T-cell (primary cell): ENCODE results near the gene ZKSCAN4. TPM values are rescaled to one million over a fixed set of nuclear protein-coding genes. Genes with fewer than 3 reads are reported as not detected.
A peak's percentile ranks its signal among the peaks of the same experiment; 100 is the strongest.

Experiments
- ATAC-seq, 4 experiments: fragments of 200-7000 bp in 3 of 4; fragments of 150-1000 bp in 1 of 4; cut with Tn5 transposase; replicated peaks in 1 of 4; 1 replicate in 3 of 4; 2 replicates in 1 of 4; pipeline ENCODE4 v1.10.0; 2021; ENCODE audit warnings: moderate library complexity in 3 of 4, mild to moderate bottlenecking in 2 of 4, moderate number of reproducible peaks in 1 of 4
- CTCF ChIA-PET, 2 donors: fragments of 300-600 bp; sonication (Branson Sonifier 250); formaldehyde crosslinking; loops; one replicate each; lab custom pipeline; 2022; ENCODE audit warnings: antibody characterized with exemption in 2 of 2; lab: Charles Lee
- POLR2A ChIA-PET, 2 donors: fragments of 300-600 bp; sonication (Branson Sonifier 250); formaldehyde crosslinking; loops; one replicate each; lab custom pipeline; 2022; ENCODE audit warnings: antibody characterized with exemption in 2 of 2; lab: Charles Lee
- DNase-seq, 35 experiments: peaks; one replicate each; pipeline versions ENCODE4 v3.0.0 to v3.0.0-alpha.2; 2013 to 2023
- H3K27ac ChIP-seq: one replicate; pipeline ENCODE4 v1.5.1; 2013; ENCODE audit warnings: low read length
- H3K27me3 ChIP-seq, 2 experiments: replicated peaks in 1 of 2; 1 replicate in 1 of 2; 2 replicates in 1 of 2; pipeline versions ENCODE4 v1.6.1 to v1.7.0; 2013; ENCODE audit warnings: low read length in 1 of 2, mixed read lengths in 1 of 2; ENCODE audit not compliant: control insufficient read depth in 2 of 2, insufficient read depth in 2 of 2; ENCODE audit errors: extremely low read depth in 1 of 2
- H3K36me3 ChIP-seq, 2 donors: 1 replicate in 1 of 2; 2 replicates in 1 of 2; pipeline versions ENCODE4 v1.6.1 to v1.7.0; 2013; ENCODE audit warnings: low read length in 1 of 2; ENCODE audit not compliant: control insufficient read depth in 2 of 2, insufficient read depth in 1 of 2; ENCODE audit errors: extremely low read depth in 1 of 2
- H3K4me1 ChIP-seq, 2 experiments: 1 replicate in 1 of 2; 2 replicates in 1 of 2; pipeline versions ENCODE4 v1.6.1 to v1.7.0; 2013; ENCODE audit warnings: low read length in 2 of 2, mixed read lengths in 1 of 2; ENCODE audit not compliant: insufficient read depth in 2 of 2, control insufficient read depth in 1 of 2; ENCODE audit errors: extremely low read depth in 1 of 2
- H3K4me3 ChIP-seq, 2 donors: 1 replicate in 1 of 2; 2 replicates in 1 of 2; pipeline versions ENCODE4 v1.5.1 to v1.7.0; 2013; ENCODE audit warnings: mild to moderate bottlenecking in 2 of 2, low read length in 1 of 2, moderate library complexity in 1 of 2; ENCODE audit not compliant: control insufficient read depth in 1 of 2; ENCODE audit errors: extremely low read depth in 1 of 2
- H3K9me3 ChIP-seq: 2 replicates; pipeline ENCODE4 v1.7.0; 2013
- H3K27ac Mint-ChIP-seq, 2 donors: one replicate each; pipeline ENCODE4 v1.8.0; 2020 to 2021; ENCODE audit warnings: mild to moderate bottlenecking in 2 of 2, mixed read lengths in 2 of 2
- H3K27me3 Mint-ChIP-seq, 2 donors: one replicate each; pipeline ENCODE4 v1.8.0; 2021 to 2022; ENCODE audit warnings: mixed read lengths in 2 of 2
- H3K36me3 Mint-ChIP-seq: one replicate; pipeline ENCODE4 v1.8.0; 2021; ENCODE audit warnings: mixed read lengths
- H3K4me1 Mint-ChIP-seq, 3 donors: one replicate each; pipeline ENCODE4 v1.8.0; 2020 to 2022; ENCODE audit warnings: mixed read lengths in 3 of 3, mild to moderate bottlenecking in 1 of 3
- H3K4me3 Mint-ChIP-seq, 3 donors: one replicate each; pipeline ENCODE4 v1.8.0; 2020 to 2022; ENCODE audit warnings: mild to moderate bottlenecking in 3 of 3, mixed read lengths in 3 of 3, moderate library complexity in 3 of 3
- H3K9me3 Mint-ChIP-seq, 3 donors: one replicate each; pipeline ENCODE4 v1.8.0; 2020 to 2022; ENCODE audit warnings: mixed read lengths in 3 of 3
- WGBS: methylation state at CpG from one replicate; pipeline ENCODE4 v1.1.5; 2013; ENCODE audit warnings: missing lambda C conversion rate; ENCODE audit not compliant: insufficient coverage; 5-methylcytosine and 5-hydroxymethylcytosine counted together
- total RNA-seq, 35 experiments: library from RNA in 6 of 35; stranded (reverse) in 6 of 35; fragments of 120-200 nt in 1 of 35; gene quantifications; one replicate each; pipeline versions ENCODE4 v1.2.1 to v1.2.4 and lab custom pipeline; 2013 to 2026

The ZKSCAN4 gene
- total RNA-seq, 5 donors from 2014 or later (not counting 1 experiment from before 2014, with no cell fraction given), result 2.9 to 12.4 (median 10.1) TPM

GRCh38 chr6:28258877-28259777 lies 7.1 kb upstream of the ZKSCAN4 start, which contains the start of gene NKAPL:
TSS of gene NKAPL (plus strand) at chr6:28259297. CDS start at chr6:28259372, 75 bp downstream.
- H3K27me3 ChIP-seq, result peaks cover 0 to 17% of the 10 kb centered on the region in 2 experiments
- peak in 33 of 35 experiments; percentile 10 to 61 (median 45) for DNase-seq
- WGBS, result 74% methylated on average over 51 of the region's 58 CpGs
- peak within 1 kb of the TSS in 1 of 2 donors; percentile 45 for H3K4me3 ChIP-seq
- peak within 1 kb of the TSS; percentile 39 to 58 for H3K27ac Mint-ChIP-seq
- H3K4me1 ChIP-seq, result peaks cover under 1 to 6% of the 10 kb centered on the region in 2 experiments
- peaks cover 0 to 5% (median 3%) of the 10 kb centered on the region in 3 donors for H3K9me3 Mint-ChIP-seq
- no peak within 1 kb of the TSS for H3K27ac ChIP-seq
- H3K4me3 Mint-ChIP-seq, result peak within 1 kb of the TSS; percentile 34 to 50 (median 36)
- H3K4me1 Mint-ChIP-seq, result peaks cover 0 to 10% (median 10%) of the 10 kb centered on the region in 3 donors
- peaks cover 7% of the 10 kb centered on the region for H3K36me3 Mint-ChIP-seq
- no peaks in the 10 kb centered on the region for H3K9me3 ChIP-seq
- H3K36me3 ChIP-seq, result no peaks in the 10 kb centered on the region
- ATAC-seq, result peak in 3 of 4 experiments; percentile 62 to 85 (median 68)
- CTCF ChIA-PET, result interaction anchor here in 1 of 2 donors (1.2 kb wide), 1 partner anchor 8 kb away, joined by 4 read pairs; the partner anchor contains the start of gene ZSCAN26
- POLR2A ChIA-PET, result no interaction called here
- H3K27me3 Mint-ChIP-seq, result peaks cover 8 to 10% of the 10 kb centered on the region in 2 donors

DNA sequence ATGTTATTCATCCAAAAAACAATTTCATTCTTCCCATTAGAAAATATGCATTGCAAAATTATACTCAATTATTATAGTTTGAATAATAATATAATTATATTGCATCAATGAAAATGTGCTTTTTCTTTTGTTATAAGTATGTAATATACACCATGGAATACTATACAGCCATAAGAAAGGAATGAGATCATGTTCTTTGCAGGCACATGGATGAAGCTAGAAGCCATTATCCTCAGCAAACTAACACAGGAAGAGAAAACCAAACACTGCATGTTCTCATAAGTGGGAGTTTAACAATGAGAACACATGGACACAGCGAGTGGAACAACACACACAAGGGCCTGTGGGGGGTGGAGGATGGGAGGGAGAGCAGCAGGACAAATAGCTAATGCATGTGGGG lies 5.0 kb upstream of the ZKSCAN4 start:
- peaks cover 3 to 12% of the 10 kb centered on the region in 2 experiments for H3K4me1 ChIP-seq
- Mint-ChIP-seq H3K27ac (no peak overlapping the region), H3K9me3 (peaks cover 0 to 5% (median 3%) of the 10 kb centered on the region in 3 donors), H3K4me1 (peaks cover 9 to 17% (median 17%) of the 10 kb centered on the region in 3 donors), H3K36me3 (peaks cover 7% of the 10 kb centered on the region), H3K27me3 (peaks cover 8 to 10% of the 10 kb centered on the region in 2 donors), H3K4me3 (no peak overlapping the region)
- ATAC-seq (no peak), DNase-seq (no peak)
- no peak overlapping the region for H3K4me3 ChIP-seq
- ChIA-PET CTCF (no interaction called here), POLR2A (no interaction called here)
- WGBS, result no CpG with 5 or more reads among the region's 1 CpG
- no peak overlapping the region for H3K27ac ChIP-seq
- no peaks in the 10 kb centered on the region for H3K9me3 ChIP-seq
- H3K36me3 ChIP-seq, result no peaks in the 10 kb centered on the region
- H3K27me3 ChIP-seq, result peaks cover 0 to 17% of the 10 kb centered on the region in 2 experiments

GRCh38 chr6:28254121-28254519 lies 2.1 kb upstream of the ZKSCAN4 start:
- Mint-ChIP-seq H3K9me3 (peaks cover 0 to 5% (median 3%) of the 10 kb centered on the region in 3 donors), H3K36me3 (peaks cover 7% of the 10 kb centered on the region), H3K4me1 (peaks cover 31 to 44% (median 42%) of the 10 kb centered on the region in 3 donors), H3K27me3 (peaks cover 5 to 8% of the 10 kb centered on the region in 2 donors), H3K4me3 (no peak overlapping the region), H3K27ac (no peak overlapping the region)
- ATAC-seq, result no peak
- WGBS, result 85% methylated on average over 1 of the region's 1 CpG
- Histone ChIP-seq H3K27me3 (peaks cover 0 to 12% of the 10 kb centered on the region in 2 experiments), H3K4me1 (peaks cover 9 to 24% of the 10 kb centered on the region in 2 experiments), H3K4me3 (no peak overlapping the region), H3K27ac (no peak overlapping the region), H3K36me3 (no peaks in the 10 kb centered on the region), H3K9me3 (no peaks in the 10 kb centered on the region)
- ChIA-PET POLR2A (no interaction called here), CTCF (interaction anchor here in 1 of 2 donors (1.5 kb wide), 1 partner anchor 13 kb away, joined by 5 read pairs; the partner anchor contains the start of gene ZSCAN26)
- no peak for DNase-seq

GRCh38 chr6:28251661-28252008 lies 434 bp downstream of the ZKSCAN4 start:
- Mint-ChIP-seq H3K4me1 (peaks cover 38 to 50% (median 41%) of the 10 kb centered on the region in 3 donors), H3K4me3 (peak overlapping the region; percentile 94 to 99 (median 98)), H3K27me3 (peaks cover 0 to 5% of the 10 kb centered on the region in 2 donors), H3K36me3 (peaks cover 16% of the 10 kb centered on the region), H3K27ac (peak overlapping the region; percentile 87 to 92), H3K9me3 (no peaks in the 10 kb centered on the region)
- Histone ChIP-seq H3K4me1 (peaks cover 9 to 22% of the 10 kb centered on the region in 2 experiments), H3K27me3 (peaks cover 0 to 6% of the 10 kb centered on the region in 2 experiments), H3K36me3 (peaks cover 0 to 18% of the 10 kb centered on the region in 2 donors), H3K27ac (no peak overlapping the region), H3K9me3 (no peaks in the 10 kb centered on the region), H3K4me3 (peak overlapping the region; percentile 63 to 96)
- WGBS, result 0% methylated on average over 24 of the region's 25 CpGs
- ChIA-PET POLR2A (interaction anchor here (1.0 to 1.5 kb wide), 4 partner anchors 15 to 110 kb away, joined by 3 to 17 read pairs (median 5); partner anchors contain the start of genes ZSCAN26 (in 2 of the 2) and ZKSCAN8 (in 1 of the 2)), CTCF (interaction anchor here in 1 of 2 donors (0.9 to 1.7 kb wide), 3 partner anchors 16 to 104 kb away, joined by 3 to 19 read pairs (median 6); partner anchors contain the start of gene ZSCAN26)
- peak; percentile 73 to 79 (median 76) for ATAC-seq
- peak in 28 of 35 experiments; percentile 2 to 52 (median 24) for DNase-seq

- Mint-ChIP-seq H3K27ac (peak overlapping the region in 1 of 2 donors; percentile 68), H3K9me3 (no peaks in the 10 kb centered on the region), H3K27me3 (peaks cover 0 to 2% of the 10 kb centered on the region in 2 donors), H3K36me3 (peaks cover 25% of the 10 kb centered on the region), H3K4me3 (peak overlapping the region; percentile 66 to 94 (median 80)), H3K4me1 (peaks cover 38 to 50% (median 41%) of the 10 kb centered on the region in 3 donors)
- no peak for ATAC-seq
- POLR2A ChIA-PET, result no interaction called here
- no peak overlapping the region for H3K27ac ChIP-seq
- no peak for DNase-seq
- H3K9me3 ChIP-seq, result no peaks in the 10 kb centered on the region
- peak overlapping the region in 1 of 2 donors; percentile 11 for H3K4me3 ChIP-seq
- H3K36me3 ChIP-seq, result peaks cover 0 to 27% of the 10 kb centered on the region in 2 donors
- H3K27me3 ChIP-seq, result peaks cover 0 to 2% of the 10 kb centered on the region in 2 experiments
- peaks cover 9 to 22% of the 10 kb centered on the region in 2 experiments for H3K4me1 ChIP-seq
- 100% methylated on average over 1 of the region's 2 CpGs for WGBS
- CTCF ChIA-PET, result interaction anchor here in 1 of 2 donors (0.8 kb wide), 1 partner anchor 105 kb away, joined by 3 read pairs; no protein-coding TSS in a partner anchor
These were observed 1.3 kb downstream of the ZKSCAN4 start for GRCh38 chr6:28250747-28251146.

DNA sequence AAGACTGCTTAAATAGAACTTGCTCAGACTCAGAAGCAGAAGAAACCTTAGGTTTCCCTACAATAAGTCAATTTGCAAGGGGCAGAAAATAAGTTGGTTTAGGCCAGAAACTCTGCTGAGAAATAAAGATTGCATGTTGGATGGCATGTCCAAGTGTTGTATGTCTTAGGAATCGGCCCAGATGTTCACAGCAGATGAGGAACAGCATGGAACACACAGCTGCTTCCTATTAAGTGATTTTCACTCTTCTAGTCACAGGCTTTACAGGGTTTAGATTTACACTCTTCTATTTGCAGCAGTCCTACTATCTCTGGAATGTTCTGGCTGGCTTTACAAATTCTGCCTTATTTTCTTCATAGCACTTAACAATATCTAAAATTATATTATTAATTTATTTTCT lies 3.2 kb downstream of the ZKSCAN4 start:
- Mint-ChIP-seq H3K4me1 (peaks cover 38 to 50% (median 41%) of the 10 kb centered on the region in 3 donors), H3K4me3 (no peak overlapping the region), H3K9me3 (no peaks in the 10 kb centered on the region), H3K27ac (no peak overlapping the region), H3K27me3 (no peaks in the 10 kb centered on the region), H3K36me3 (peaks cover 43% of the 10 kb centered on the region)
- no peak overlapping the region for H3K4me3 ChIP-seq
- peaks cover 0 to 44% of the 10 kb centered on the region in 2 donors for H3K36me3 ChIP-seq
- ChIA-PET CTCF (no interaction called here), POLR2A (interaction anchor here in 1 of 2 donors (1.3 kb wide), 1 partner anchor 18 kb away, joined by 3 read pairs; the partner anchor contains the start of gene ZSCAN26)
- peaks cover 9 to 22% of the 10 kb centered on the region in 2 experiments for H3K4me1 ChIP-seq
- H3K27me3 ChIP-seq, result no peaks in the 10 kb centered on the region
- DNase-seq (no peak), ATAC-seq (no peak)
- 67% methylated on average over 1 of the region's 1 CpG for WGBS
- no peak overlapping the region for H3K27ac ChIP-seq
- H3K9me3 ChIP-seq, result no peaks in the 10 kb centered on the region
